ENCODE results near the gene ASCL5.

GRCh38 chr1:201169971-201170532 lies 43.1 kb upstream of the ASCL5 start:
- TF ChIP-seq, protein P1, sequence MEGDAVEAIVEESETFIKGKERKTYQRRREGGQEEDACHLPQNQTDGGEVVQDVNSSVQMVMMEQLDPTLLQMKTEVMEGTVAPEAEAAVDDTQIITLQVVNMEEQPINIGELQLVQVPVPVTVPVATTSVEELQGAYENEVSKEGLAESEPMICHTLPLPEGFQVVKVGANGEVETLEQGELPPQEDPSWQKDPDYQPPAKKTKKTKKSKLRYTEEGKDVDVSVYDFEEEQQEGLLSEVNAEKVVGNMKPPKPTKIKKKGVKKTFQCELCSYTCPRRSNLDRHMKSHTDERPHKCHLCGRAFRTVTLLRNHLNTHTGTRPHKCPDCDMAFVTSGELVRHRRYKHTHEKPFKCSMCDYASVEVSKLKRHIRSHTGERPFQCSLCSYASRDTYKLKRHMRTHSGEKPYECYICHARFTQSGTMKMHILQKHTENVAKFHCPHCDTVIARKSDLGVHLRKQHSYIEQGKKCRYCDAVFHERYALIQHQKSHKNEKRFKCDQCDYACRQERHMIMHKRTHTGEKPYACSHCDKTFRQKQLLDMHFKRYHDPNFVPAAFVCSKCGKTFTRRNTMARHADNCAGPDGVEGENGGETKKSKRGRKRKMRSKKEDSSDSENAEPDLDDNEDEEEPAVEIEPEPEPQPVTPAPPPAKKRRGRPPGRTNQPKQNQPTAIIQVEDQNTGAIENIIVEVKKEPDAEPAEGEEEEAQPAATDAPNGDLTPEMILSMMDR (conservative IDR thresholded peaks at IDR 0.05; ENCODE audit: low read length): no peak
- no peak for TF ChIP-seq EZH2phosphoT487 (IDR thresholded peaks at IDR 0.05; ENCODE audit: borderline replicate concordance)

All from Loucy (cell line).